Thyroid gland (tissue), 4 donors: Measurements from ENCODE around the gene HM13.

ENCODE experiments used
- CTCF ChIP-seq, 6 experiments: fragments of 200-600 bp in 3 of 6; fragments of 450-650 bp in 3 of 6; sonication (generic) in 3 of 6; IDR thresholded peaks; one replicate each; pipeline ENCODE4 v1.5.1; 2016 to 2019; ENCODE audit warnings: antibody characterized with exemption in 6 of 6, mild to moderate bottlenecking in 2 of 6, inconsistent platforms in 1 of 6, moderate library complexity in 1 of 6
- POLR2A ChIP-seq, 2 donors: fragments of 450-650 bp; IDR thresholded peaks; one replicate each; pipeline ENCODE4 v1.6.1; 2017; ENCODE audit warnings: antibody characterized with exemption in 2 of 2, mild to moderate bottlenecking in 2 of 2, moderate library complexity in 1 of 2

GRCh38 chr20:31516651-31517050 is 2.4 kb downstream of the HM13 start:
- TF ChIP-seq CTCF (IDR thresholded peaks at IDR 0.05), result no peak
- TF ChIP-seq POLR2A (IDR thresholded peaks at IDR 0.05), result no peak
